PC-3 (cell line): ENCODE results near the gene CIAO2A.

Experiments
- EZH2 ChIP-seq: fragments of 300-600 bp; sonication (generic); IDR thresholded peaks from one replicate; pipeline ENCODE4 v1.6.1; 2017; ENCODE audit warnings: antibody characterized with exemption, mild to moderate bottlenecking, low read length; ENCODE audit not compliant: unreplicated experiment
- TF ChIP-seq, protein P1 (sequence below): fragments of 300-600 bp; sonication (generic); conservative IDR thresholded peaks from 2 replicates; pipeline ENCODE4 v1.5.1; 2017; ENCODE audit warnings: antibody characterized with exemption, low read depth, mild to moderate bottlenecking, low read length

DNA sequence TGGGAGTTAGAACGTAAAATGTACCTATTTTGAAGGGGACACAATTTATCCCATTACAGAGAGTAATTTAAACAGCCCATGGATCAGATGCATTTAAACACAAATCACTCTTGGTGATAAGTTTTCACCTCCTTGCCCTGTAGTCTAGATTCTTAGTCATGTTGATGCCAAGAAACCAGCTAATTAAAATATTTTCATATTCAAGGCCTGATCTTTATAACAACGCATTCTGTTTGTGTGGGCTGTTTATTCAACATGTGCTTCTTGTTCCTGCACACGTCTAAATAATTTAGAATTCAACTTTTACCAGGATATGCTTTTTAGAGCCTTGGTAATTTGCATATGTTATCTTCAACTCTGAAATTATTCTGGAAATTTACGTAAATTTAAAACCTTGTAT lies 28.0 kb upstream of the CIAO2A start:
- TF ChIP-seq, protein P1, sequence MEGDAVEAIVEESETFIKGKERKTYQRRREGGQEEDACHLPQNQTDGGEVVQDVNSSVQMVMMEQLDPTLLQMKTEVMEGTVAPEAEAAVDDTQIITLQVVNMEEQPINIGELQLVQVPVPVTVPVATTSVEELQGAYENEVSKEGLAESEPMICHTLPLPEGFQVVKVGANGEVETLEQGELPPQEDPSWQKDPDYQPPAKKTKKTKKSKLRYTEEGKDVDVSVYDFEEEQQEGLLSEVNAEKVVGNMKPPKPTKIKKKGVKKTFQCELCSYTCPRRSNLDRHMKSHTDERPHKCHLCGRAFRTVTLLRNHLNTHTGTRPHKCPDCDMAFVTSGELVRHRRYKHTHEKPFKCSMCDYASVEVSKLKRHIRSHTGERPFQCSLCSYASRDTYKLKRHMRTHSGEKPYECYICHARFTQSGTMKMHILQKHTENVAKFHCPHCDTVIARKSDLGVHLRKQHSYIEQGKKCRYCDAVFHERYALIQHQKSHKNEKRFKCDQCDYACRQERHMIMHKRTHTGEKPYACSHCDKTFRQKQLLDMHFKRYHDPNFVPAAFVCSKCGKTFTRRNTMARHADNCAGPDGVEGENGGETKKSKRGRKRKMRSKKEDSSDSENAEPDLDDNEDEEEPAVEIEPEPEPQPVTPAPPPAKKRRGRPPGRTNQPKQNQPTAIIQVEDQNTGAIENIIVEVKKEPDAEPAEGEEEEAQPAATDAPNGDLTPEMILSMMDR: no peak
- TF ChIP-seq EZH2: no peak
